Endodermal cell (in vitro differentiated cells): ENCODE data around the gene ZMYND8. TPM values are rescaled to one million over a fixed set of nuclear protein-coding genes. Genes with fewer than 3 reads are reported as not detected.
"Not testable (repeated sequence)": the region's sequence is repeated elsewhere in the genome, so short reads cannot be mapped to it uniquely, and the experiment has no call there.

Source experiments
- DNase-seq: peaks from one replicate; pipeline ENCODE4 v3.0.0-alpha.2; 2017
- H3K27ac ChIP-seq: 2 replicates; pipeline ENCODE4 v1.5.1; 2013; ENCODE audit warnings: mild to moderate bottlenecking, low read depth, low read length, moderate library complexity
- H3K27me3 ChIP-seq: 2 replicates; pipeline ENCODE4 v1.6.1; 2013; ENCODE audit warnings: mild to moderate bottlenecking, low read length, moderate library complexity; ENCODE audit not compliant: insufficient read depth, control insufficient read depth, poor library complexity, severe bottlenecking
- H3K36me3 ChIP-seq: 2 replicates; pipeline ENCODE4 v1.7.0; 2013; ENCODE audit warnings: mild to moderate bottlenecking, low read length, moderate library complexity; ENCODE audit not compliant: control insufficient read depth, insufficient read depth
- H3K4me1 ChIP-seq: one replicate; pipeline ENCODE4 v1.7.0; 2013; ENCODE audit warnings: low read length; ENCODE audit not compliant: control insufficient read depth, insufficient read depth
- H3K4me3 ChIP-seq: 2 replicates; pipeline ENCODE4 v1.5.1; 2013; ENCODE audit warnings: mild to moderate bottlenecking, low read length, moderate library complexity
- H3K9ac ChIP-seq: 2 replicates; pipeline ENCODE4 v1.6.1; 2013; ENCODE audit warnings: mild to moderate bottlenecking, low read length, moderate library complexity; ENCODE audit not compliant: poor library complexity, severe bottlenecking; ENCODE audit errors: extremely low read depth
- H3K9me3 ChIP-seq: 2 replicates; pipeline ENCODE4 v1.6.1; 2013; ENCODE audit warnings: mild to moderate bottlenecking, low read length, moderate library complexity; ENCODE audit not compliant: control insufficient read depth
- H3K27ac Mint-ChIP-seq: 2 replicates; pipeline ENCODE4 v1.8.0; 2020; ENCODE audit warnings: mixed read lengths
- H3K27me3 Mint-ChIP-seq: 2 replicates; pipeline ENCODE4 v1.8.0; 2021; ENCODE audit warnings: mild to moderate bottlenecking, mixed read lengths; ENCODE audit not compliant: insufficient read depth
- H3K36me3 Mint-ChIP-seq: 2 replicates; pipeline ENCODE4 v1.8.0; 2020; ENCODE audit warnings: low read depth, mixed read lengths
- H3K4me1 Mint-ChIP-seq: 2 replicates; pipeline ENCODE4 v1.8.0; 2020; ENCODE audit warnings: mixed read lengths
- H3K4me3 Mint-ChIP-seq: 2 replicates; pipeline ENCODE4 v1.8.0; 2020; ENCODE audit warnings: mild to moderate bottlenecking, moderate library complexity, mixed read lengths
- H3K9me3 Mint-ChIP-seq: 2 replicates; pipeline ENCODE4 v1.8.0; 2020; ENCODE audit warnings: mild to moderate bottlenecking, mixed read lengths
- WGBS, 2 experiments: methylation state at CpG; one replicate each; pipeline versions ENCODE4 v1.1.5 to v1.1.7; 2013; ENCODE audit warnings: missing lambda C conversion rate in 2 of 2, mixed read lengths in 1 of 2; ENCODE audit not compliant: insufficient coverage in 1 of 2, insufficient read length in 1 of 2; 5-methylcytosine and 5-hydroxymethylcytosine counted together
- total RNA-seq, 2 donors: library from RNA; stranded (reverse); fragmentation: NEBNext Ultra II Directional in 1 of 2; extraction: Animal tissue kit (Norgen Biotek cat#: 25700) in 1 of 2; gene quantifications; 2 replicates in 1 of 2; 3 replicates in 1 of 2; pipeline ENCODE4 v1.2.1, GENCODE V29; 2021
- TF ChIP-seq, protein P1 (sequence below): fragments of 200-600 bp; sonication (generic); conservative IDR thresholded peaks from 2 replicates; pipeline ENCODE4 v1.5.0; 2021; ENCODE audit warnings: antibody characterized with exemption, mild to moderate bottlenecking

The ZMYND8 gene
- total RNA-seq, 2 donors from 2014 or later, result 85.0 to 99.9 TPM

DNA sequence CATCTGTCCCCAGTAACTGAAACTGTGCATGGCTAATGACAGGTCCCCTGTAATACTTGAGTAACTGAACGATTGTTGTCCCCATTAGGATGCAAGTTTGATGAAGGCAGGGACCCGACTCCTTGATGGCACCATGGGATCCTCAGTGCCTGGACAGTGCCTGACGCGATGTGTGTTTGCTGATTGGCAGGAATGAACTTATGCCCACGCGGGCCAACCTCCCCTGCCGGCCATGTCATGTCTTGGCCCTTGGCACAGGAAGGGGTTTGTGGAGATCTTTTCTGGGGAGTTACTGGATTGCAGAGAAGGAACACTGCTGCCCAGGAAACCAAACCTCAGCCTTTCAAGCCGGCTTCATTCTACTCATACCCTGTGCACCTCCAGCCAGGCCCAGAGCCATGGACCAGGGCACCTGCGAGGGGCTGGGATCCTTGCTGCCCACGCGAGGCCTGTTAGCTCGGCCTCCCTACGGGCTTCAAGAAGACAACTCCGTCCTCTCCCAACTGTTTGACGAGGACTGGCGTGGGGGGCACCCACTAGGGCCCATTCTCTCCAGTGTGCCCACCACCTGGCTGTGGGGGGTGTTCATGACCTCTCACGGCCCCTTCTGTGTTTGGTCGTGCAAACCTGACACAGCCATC, 147.8 kb downstream of the ZMYND8 start:
- no peak overlapping the region for H3K4me3 ChIP-seq
- no peak for DNase-seq
- H3K27me3 ChIP-seq, result no peaks in the 10 kb centered on the region
- no peak overlapping the region for H3K9ac ChIP-seq
- whole genome bisulfite sequencing, 2 experiments, result 95 to 99% methylated on average over 11 to 18 of the region's 18 CpGs
- peaks cover 53% of the 10 kb centered on the region for H3K36me3 ChIP-seq
- Mint-ChIP-seq H3K4me3 (no peak overlapping the region), H3K27me3 (no peaks in the 10 kb centered on the region), H3K9me3 (no peaks in the 10 kb centered on the region), H3K36me3 (peaks cover 25% of the 10 kb centered on the region), H3K4me1 (peaks cover 14% of the 10 kb centered on the region), H3K27ac (no peak overlapping the region)
- H3K4me1 ChIP-seq, result no peaks in the 10 kb centered on the region
- peak overlapping the region; percentile 0 for H3K27ac ChIP-seq
- no peaks in the 10 kb centered on the region for H3K9me3 ChIP-seq
- TF ChIP-seq, protein P1, sequence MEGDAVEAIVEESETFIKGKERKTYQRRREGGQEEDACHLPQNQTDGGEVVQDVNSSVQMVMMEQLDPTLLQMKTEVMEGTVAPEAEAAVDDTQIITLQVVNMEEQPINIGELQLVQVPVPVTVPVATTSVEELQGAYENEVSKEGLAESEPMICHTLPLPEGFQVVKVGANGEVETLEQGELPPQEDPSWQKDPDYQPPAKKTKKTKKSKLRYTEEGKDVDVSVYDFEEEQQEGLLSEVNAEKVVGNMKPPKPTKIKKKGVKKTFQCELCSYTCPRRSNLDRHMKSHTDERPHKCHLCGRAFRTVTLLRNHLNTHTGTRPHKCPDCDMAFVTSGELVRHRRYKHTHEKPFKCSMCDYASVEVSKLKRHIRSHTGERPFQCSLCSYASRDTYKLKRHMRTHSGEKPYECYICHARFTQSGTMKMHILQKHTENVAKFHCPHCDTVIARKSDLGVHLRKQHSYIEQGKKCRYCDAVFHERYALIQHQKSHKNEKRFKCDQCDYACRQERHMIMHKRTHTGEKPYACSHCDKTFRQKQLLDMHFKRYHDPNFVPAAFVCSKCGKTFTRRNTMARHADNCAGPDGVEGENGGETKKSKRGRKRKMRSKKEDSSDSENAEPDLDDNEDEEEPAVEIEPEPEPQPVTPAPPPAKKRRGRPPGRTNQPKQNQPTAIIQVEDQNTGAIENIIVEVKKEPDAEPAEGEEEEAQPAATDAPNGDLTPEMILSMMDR, result no peak

DNA sequence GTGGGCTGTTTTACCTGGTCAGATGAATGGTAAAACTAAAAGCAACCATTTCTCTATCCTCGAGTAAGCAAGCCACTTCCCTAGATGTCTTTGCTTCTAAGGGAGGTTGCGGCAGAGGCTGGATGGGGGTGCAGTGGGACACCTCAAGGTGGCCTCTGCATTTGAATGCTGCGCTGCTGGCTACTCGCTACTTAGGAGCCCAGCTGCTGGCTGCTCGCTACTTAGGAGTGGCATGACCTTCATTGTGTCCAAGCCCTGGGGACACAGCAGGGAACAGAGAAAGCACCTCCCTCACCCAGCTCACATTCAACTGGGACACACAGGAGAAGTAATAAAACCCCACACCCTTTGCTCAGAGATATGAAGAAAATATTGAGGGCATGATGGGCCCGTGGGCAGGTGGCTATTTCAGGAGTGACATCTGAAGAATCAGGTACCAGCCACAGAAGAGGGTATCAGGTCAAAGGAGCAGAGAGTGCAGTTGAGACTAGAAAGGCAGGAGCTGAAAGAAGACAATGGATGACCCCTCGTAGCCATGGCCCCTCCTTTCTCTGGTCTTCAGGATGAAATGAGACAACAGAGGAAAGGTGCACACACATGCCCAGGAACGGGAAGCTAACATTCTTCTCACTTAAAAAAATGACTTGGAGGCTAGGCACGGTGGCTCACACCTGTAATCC, 149.4 kb downstream of the ZMYND8 start:
- TF ChIP-seq, protein P1, result no peak
- Mint-ChIP-seq H3K27ac (peak overlapping the region; percentile 20), H3K9me3 (no peaks in the 10 kb centered on the region), H3K27me3 (no peaks in the 10 kb centered on the region), H3K4me3 (no peak overlapping the region), H3K36me3 (peaks cover 25% of the 10 kb centered on the region), H3K4me1 (peaks cover 14% of the 10 kb centered on the region)
- Histone ChIP-seq H3K4me1 (no peaks in the 10 kb centered on the region), H3K36me3 (peaks cover 38% of the 10 kb centered on the region), H3K27ac (peak overlapping the region; percentile 53), H3K9me3 (no peaks in the 10 kb centered on the region), H3K9ac (no peak overlapping the region), H3K4me3 (no peak overlapping the region), H3K27me3 (no peaks in the 10 kb centered on the region)
- 78 to 82% methylated on average over 7 to 9 of the region's 9 CpGs for WGBS, 2 experiments
- DNase-seq, result peak; percentile 65

DNA sequence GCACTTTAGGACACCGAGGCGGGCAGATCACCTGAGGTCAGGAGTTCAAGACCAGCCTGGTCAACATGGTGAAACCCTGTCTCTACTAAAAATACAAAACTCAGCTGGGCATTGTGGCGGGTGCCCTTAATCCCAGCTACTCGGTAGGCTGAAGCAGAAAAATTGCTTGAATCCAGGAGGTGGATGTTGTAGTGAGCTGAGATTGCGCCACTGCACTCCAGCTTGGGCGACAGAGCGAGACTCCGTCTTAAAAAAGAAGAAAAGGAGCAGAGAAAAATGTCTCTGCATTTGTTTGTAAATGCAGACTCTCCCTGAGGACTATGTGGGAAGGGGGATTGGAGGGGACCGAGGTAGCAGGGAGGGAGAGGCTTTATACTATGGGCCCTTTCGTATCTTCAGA, 149.9 kb downstream of the ZMYND8 start:
- peaks cover 14% of the 10 kb centered on the region for H3K4me1 Mint-ChIP-seq
- H3K27ac ChIP-seq, H3K4me1 ChIP-seq, DNase-seq, H3K4me3 Mint-ChIP-seq, H3K27ac Mint-ChIP-seq, H3K27me3 Mint-ChIP-seq, H3K27me3 ChIP-seq, H3K4me3 ChIP-seq, H3K9me3 Mint-ChIP-seq, H3K9me3 ChIP-seq, H3K9ac ChIP-seq: not testable (repeated sequence)
- peaks cover 25% of the 10 kb centered on the region for H3K36me3 Mint-ChIP-seq
- 88 to 90% methylated on average over 8 to 10 of the region's 10 CpGs for WGBS, 2 experiments
- peaks cover 32% of the 10 kb centered on the region for H3K36me3 ChIP-seq
